H1 (cell line): ENCODE measurements around the gene TRIM24. TPM values are rescaled to one million over a fixed set of nuclear protein-coding genes. Genes with fewer than 3 reads are reported as not detected.

Experiments used
- CTCF ChIA-PET: fragments of 300-600 bp; sonication (Branson Sonifier 250); formaldehyde crosslinking; loops from one replicate; lab custom pipeline; 2021; ENCODE audit not compliant: partially characterized antibody; lab: Charles Lee
- POLR2A ChIA-PET: fragments of 300-600 bp; sonication (Branson Sonifier 250); formaldehyde crosslinking; loops from one replicate; lab custom pipeline; 2021; ENCODE audit warnings: inconsistent platforms; ENCODE audit not compliant: partially characterized antibody; lab: Charles Lee
- DNase-seq, 2 experiments: peaks; one replicate each; pipeline versions ENCODE4 v3.0.0 to v3.0.0-alpha.2; 2010 to 2022; ENCODE audit warnings: low spot score in 2 of 2, low read depth in 1 of 2, mixed read lengths in 1 of 2
- FAIRE-seq: peaks from 2 replicates; lab custom pipeline; 2011; peaks lifted over from hg19 to GRCh38; lab: Jason Lieb, UNC
- H2AFZ ChIP-seq: 2 replicates; pipeline ENCODE4 v1.8.1; 2012; ENCODE audit warnings: low read length, inconsistent platforms
- H2AK5ac ChIP-seq: 2 replicates; pipeline ENCODE4 v1.6.1; 2013; ENCODE audit warnings: low read depth, low read length
- H2BK120ac ChIP-seq: replicated peaks from 2 replicates; pipeline ENCODE3; 2013; ENCODE audit warnings: low read depth, low read length, inconsistent platforms
- H2BK12ac ChIP-seq: 2 replicates; pipeline ENCODE4 v1.6.1; 2013; ENCODE audit warnings: low read depth, low read length
- H2BK15ac ChIP-seq: 2 replicates; pipeline ENCODE4 v1.6.1; 2013; ENCODE audit warnings: low read length
- H2BK20ac ChIP-seq: 2 replicates; pipeline ENCODE4 v1.6.1; 2013; ENCODE audit warnings: low read length
- H2BK5ac ChIP-seq: 2 replicates; pipeline ENCODE4 v1.6.1; 2013; ENCODE audit warnings: low read depth, low read length
- H3K14ac ChIP-seq: 2 replicates; pipeline ENCODE4 v1.6.1; 2013; ENCODE audit warnings: inconsistent platforms; ENCODE audit not compliant: insufficient read length
- H3K18ac ChIP-seq: 2 replicates; pipeline ENCODE4 v1.6.1; 2013; ENCODE audit warnings: low read length; ENCODE audit errors: extremely low read depth
- H3K23ac ChIP-seq: 2 replicates; pipeline ENCODE4 v1.6.1; 2013; ENCODE audit warnings: inconsistent platforms; ENCODE audit not compliant: insufficient read length
- H3K23me2 ChIP-seq: 2 replicates; pipeline ENCODE4 v1.6.1; 2013; ENCODE audit warnings: low read depth, low read length
- H3K27ac ChIP-seq: 2 replicates; pipeline ENCODE4 v1.6.1; 2011; ENCODE audit warnings: low read depth, low read length, inconsistent platforms
- H3K27me3 ChIP-seq, 4 experiments: replicated peaks in 1 of 4; 1 replicate in 1 of 4; 2 replicates in 3 of 4; pipeline versions ENCODE4 v1.6.1 to v1.8.1; 2011 to 2013; ENCODE audit warnings: low read length in 3 of 4, mild to moderate bottlenecking in 3 of 4, inconsistent platforms in 2 of 4, mixed read lengths in 2 of 4, moderate library complexity in 1 of 4; ENCODE audit not compliant: control insufficient read depth in 3 of 4, insufficient read depth in 3 of 4; ENCODE audit errors: extremely low read depth in 1 of 4
- H3K36me3 ChIP-seq, 4 experiments: 2 replicates each; pipeline versions ENCODE4 v1.6.1 to v1.8.1; 2011 to 2013; ENCODE audit warnings: mild to moderate bottlenecking in 4 of 4, low read length in 3 of 4, moderate library complexity in 2 of 4, control low read depth in 1 of 4, inconsistent platforms in 1 of 4; ENCODE audit not compliant: insufficient read depth in 4 of 4, control insufficient read depth in 2 of 4
- H3K4ac ChIP-seq: replicated peaks from 2 replicates; pipeline ENCODE3; 2013; ENCODE audit warnings: low read length, low read depth, mixed read lengths, inconsistent platforms; ENCODE audit not compliant: insufficient read length
- H3K4me1 ChIP-seq, 4 experiments: replicated peaks in 1 of 4; 1 replicate in 1 of 4; 2 replicates in 3 of 4; pipeline versions ENCODE4 v1.6.1 to v1.8.1; 2011 to 2013; ENCODE audit warnings: low read length in 3 of 4, inconsistent platforms in 2 of 4, mixed read lengths in 1 of 4; ENCODE audit not compliant: insufficient read depth in 4 of 4, control insufficient read depth in 3 of 4
- H3K4me2 ChIP-seq, 2 experiments: 2 replicates each; pipeline versions ENCODE4 v1.6.1 to v1.8.1; 2011 to 2013; ENCODE audit warnings: low read depth in 2 of 2, low read length in 2 of 2, control low read depth in 1 of 2, inconsistent platforms in 1 of 2, mild to moderate bottlenecking in 1 of 2; ENCODE audit not compliant: insufficient read depth in 1 of 2
- H3K4me3 ChIP-seq, 4 experiments: fragments of 200-600, 300-600 bp in 1 of 4; sonication (generic), shearing (Covaris generic), sonication (Bioruptor Twin) in 1 of 4; 2 replicates each; pipeline versions ENCODE4 v1.5.1 to v1.8.1; 2011 to 2016; ENCODE audit warnings: low read length in 4 of 4, low read depth in 3 of 4, control low read depth in 2 of 4, inconsistent platforms in 2 of 4, mild to moderate bottlenecking in 2 of 4, mixed read lengths in 1 of 4, moderate library complexity in 1 of 4; ENCODE audit not compliant: insufficient read depth in 2 of 4; ENCODE audit errors: extremely low read depth in 1 of 4
- H3K56ac ChIP-seq: replicated peaks from 2 replicates; pipeline ENCODE3; 2013; ENCODE audit warnings: low read depth, mild to moderate bottlenecking, mixed read lengths, low read length, inconsistent platforms; ENCODE audit not compliant: insufficient read length
- H3K79me1 ChIP-seq: 2 replicates; pipeline ENCODE4 v1.6.1; 2013; ENCODE audit warnings: low read depth, low read length, control low read depth
- H3K79me2 ChIP-seq, 2 experiments: 2 replicates each; pipeline versions ENCODE4 v1.6.1 to v1.8.1; 2012 to 2013; ENCODE audit warnings: low read length in 2 of 2, mild to moderate bottlenecking in 2 of 2, inconsistent platforms in 1 of 2; ENCODE audit not compliant: insufficient read depth in 2 of 2, control insufficient read depth in 1 of 2
- H3K9ac ChIP-seq, 4 experiments: replicated peaks in 1 of 4; 1 replicate in 1 of 4; 2 replicates in 3 of 4; pipeline versions ENCODE4 v1.6.1 to v1.8.1; 2011 to 2013; ENCODE audit warnings: low read depth in 3 of 4, low read length in 3 of 4, control low read depth in 2 of 4, mild to moderate bottlenecking in 2 of 4, moderate library complexity in 2 of 4, inconsistent platforms in 1 of 4; ENCODE audit errors: extremely low read depth in 1 of 4
- H3K9me3 ChIP-seq, 2 experiments: 2 replicates each; pipeline versions ENCODE4 v1.6.1 to v1.8.1; 2012 to 2013; ENCODE audit warnings: mild to moderate bottlenecking in 2 of 2, moderate library complexity in 2 of 2, control low read depth in 1 of 2, inconsistent platforms in 1 of 2, low read depth in 1 of 2, low read length in 1 of 2, mixed read lengths in 1 of 2; ENCODE audit not compliant: insufficient read depth in 2 of 2
- H4K20me1 ChIP-seq, 2 experiments: replicated peaks in 1 of 2; 2 replicates each; pipeline versions ENCODE3 to v1.8.1; 2011 to 2013; ENCODE audit warnings: inconsistent platforms in 2 of 2, low read length in 2 of 2, mild to moderate bottlenecking in 1 of 2; ENCODE audit not compliant: insufficient read depth in 2 of 2, control insufficient read depth in 1 of 2
- H4K5ac ChIP-seq: 2 replicates; pipeline ENCODE4 v1.6.1; 2013; ENCODE audit warnings: low read length, low read depth, mixed read lengths, inconsistent platforms; ENCODE audit not compliant: insufficient read length
- H4K8ac ChIP-seq: 2 replicates; pipeline ENCODE4 v1.8.0; 2013; ENCODE audit warnings: mild to moderate bottlenecking, moderate library complexity, low read length, inconsistent platforms; ENCODE audit not compliant: insufficient read depth; ENCODE audit errors: extremely low read depth
- H4K91ac ChIP-seq: replicated peaks from 2 replicates; pipeline ENCODE3; 2013; ENCODE audit warnings: low read length, mixed read lengths, inconsistent platforms; ENCODE audit not compliant: insufficient read length
- ASH2L ChIP-seq: fragments of 200-600, 300-600 bp; sonication (generic); IDR thresholded peaks from one replicate; pipeline ENCODE4 v1.7.1; 2017; ENCODE audit warnings: low read length
- EGR1 ChIP-seq: IDR thresholded peaks from 2 replicates; pipeline ENCODE4 v1.6.1; 2011; ENCODE audit warnings: low read depth, low read length, borderline replicate concordance
- JUND ChIP-seq: IDR thresholded peaks from 2 replicates; pipeline ENCODE4 v1.6.1; 2011; ENCODE audit warnings: mild to moderate bottlenecking, improper control_type of control experiment, low read length
- KDM5A ChIP-seq: fragments of 200-600 bp; IDR thresholded peaks from 2 replicates; pipeline ENCODE4 v1.7.1; 2012; ENCODE audit warnings: mild to moderate bottlenecking, low read length, inconsistent platforms, mixed read lengths
- NANOG ChIP-seq: IDR thresholded peaks from 2 replicates; pipeline ENCODE4 v1.6.1; 2011; ENCODE audit warnings: low read length, low read depth, mild to moderate bottlenecking, inconsistent platforms; ENCODE audit not compliant: insufficient read depth, poor library complexity, severe bottlenecking
- POU5F1 ChIP-seq: IDR thresholded peaks from 2 replicates; pipeline ENCODE4 v1.6.1; 2011; ENCODE audit warnings: low read depth, mild to moderate bottlenecking, low read length, moderate library complexity
- RAD21 ChIP-seq, 2 experiments: IDR thresholded peaks in 1 of 2; conservative IDR thresholded peaks in 1 of 2; 2 replicates each; pipeline ENCODE4 v1.6.1; 2011; ENCODE audit warnings: low read depth in 2 of 2, low read length in 2 of 2, improper control_type of control experiment in 1 of 2, inconsistent platforms in 1 of 2, mild to moderate bottlenecking in 1 of 2, moderate library complexity in 1 of 2
- RXRA ChIP-seq: IDR thresholded peaks from 2 replicates; pipeline ENCODE4 v1.6.1; 2011; ENCODE audit warnings: low read depth, mild to moderate bottlenecking, low read length, moderate library complexity; ENCODE audit not compliant: insufficient read depth
- SAP30 ChIP-seq: fragments of 300-600 bp; sonication (generic); IDR thresholded peaks from 2 replicates; pipeline ENCODE4 v1.7.1; 2012; ENCODE audit warnings: low read length, moderate library complexity, mild to moderate bottlenecking, inconsistent platforms; ENCODE audit not compliant: insufficient read depth, insufficient replicate concordance
- SP4 ChIP-seq: IDR thresholded peaks from 2 replicates; pipeline ENCODE4 v1.6.1; 2012; ENCODE audit warnings: low read length, inconsistent platforms
- TAF1 ChIP-seq: IDR thresholded peaks from 2 replicates; pipeline ENCODE4 v1.6.1; 2011; ENCODE audit warnings: mild to moderate bottlenecking, low read depth, low read length
- TAF7 ChIP-seq: optimal IDR thresholded peaks from 2 replicates; pipeline ENCODE3; 2011; ENCODE audit warnings: low read depth, mild to moderate bottlenecking, inconsistent platforms, low read length, moderate library complexity, borderline replicate concordance
- TBP ChIP-seq: IDR thresholded peaks from 2 replicates; pipeline ENCODE4 v1.6.1; 2011; ENCODE audit warnings: low read depth, low read length, improper control_type of control experiment
- TCF12 ChIP-seq: IDR thresholded peaks from 2 replicates; pipeline ENCODE4 v1.6.1; 2011; ENCODE audit warnings: low read depth, mild to moderate bottlenecking, low read length
- WGBS, 2 experiments: shearing (Covaris generic) in 1 of 2; methylation state at CpG; one replicate each; pipeline versions ENCODE4 v1.1.6 to v1.1.7; 2013 to 2015; ENCODE audit warnings: low lambda C conversion rate in 2 of 2, mixed read lengths in 2 of 2, inconsistent platforms in 1 of 2, low coverage in 1 of 2, missing lambda C conversion rate in 1 of 2; ENCODE audit not compliant: insufficient replicate concordance in 2 of 2, insufficient coverage in 1 of 2, insufficient read length in 1 of 2; ENCODE audit errors: extremely low coverage in 1 of 2, missing lambda C conversion rate in 1 of 2; 5-methylcytosine and 5-hydroxymethylcytosine counted together
- polyA plus RNA-seq, 7 experiments: library from polyadenylated mRNA; depleted of rRNA in 3 of 7; stranded (reverse) in 5 of 7; unstranded in 2 of 7; fragments of >200 nt in 5 of 7; fragments of 200-250 nt in 2 of 7; gene quantifications; 1 replicate in 5 of 7; 2 replicates in 1 of 7; 4 replicates in 1 of 7; pipeline versions ENCODE4 v1.2.1 to v1.2.3, GENCODE V29; 2011 to 2013; ENCODE audit warnings: missing spikeins in 2 of 7, mixed read lengths in 2 of 7
- total RNA-seq: library from RNA; stranded (reverse); fragmentation: NEBNext Ultra II Directional; extraction: Animal tissue kit (Norgen Biotek cat#: 25700); gene quantifications from 2 replicates; pipeline ENCODE4 v1.2.1, GENCODE V29; 2021
- TF ChIP-seq, protein P1 (sequence below): IDR thresholded peaks from 2 replicates; pipeline ENCODE4 v1.6.1; 2012; ENCODE audit warnings: inconsistent platforms

TRIM24 gene
- total and polyA plus RNA-seq, 2 of the 8 experiments (the other 6 are each of a cell fraction or from before 2014, with no cell fraction given) = 67.6 to 149 TPM

DNA sequence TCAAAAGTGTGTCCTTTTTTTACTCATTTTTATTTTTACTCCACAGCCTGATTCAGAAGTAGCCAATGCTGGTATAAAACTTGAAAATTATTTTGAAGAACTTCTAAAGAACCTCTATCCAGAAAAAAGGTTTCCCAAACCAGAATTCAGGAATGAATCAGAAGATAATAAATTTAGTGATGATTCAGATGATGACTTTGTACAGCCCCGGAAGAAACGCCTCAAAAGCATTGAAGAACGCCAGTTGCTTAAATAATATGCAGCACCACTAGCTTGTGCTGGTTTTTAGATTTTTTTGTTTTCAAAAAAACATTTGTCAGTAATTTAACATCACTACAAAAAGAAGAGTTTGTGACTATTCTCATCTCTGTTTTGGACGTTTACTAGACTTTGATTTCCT, 124.6 kb downstream of the TRIM24 start:
- no peak overlapping the region for H3K56ac ChIP-seq
- H3K18ac ChIP-seq = no peak overlapping the region
- H4K91ac ChIP-seq = no peak overlapping the region
- no peak overlapping the region for H2BK15ac ChIP-seq
- H3K79me2 ChIP-seq = 0 out of 4 replicates have a peak, but pooled peaks cover 0 to 3% of the 10 kb centered on the region in 2 experiments
- no peak overlapping the region for H2AFZ ChIP-seq
- H3K4me1 ChIP-seq = no peaks in the 10 kb centered on the region
- H3K14ac ChIP-seq = no peak overlapping the region
- DNase-seq = no peak
- no peak overlapping the region for H4K5ac ChIP-seq
- no peak overlapping the region for H4K8ac ChIP-seq
- H3K4me2 ChIP-seq = no peak overlapping the region
- no peak overlapping the region for H2BK120ac ChIP-seq
- H3K36me3 ChIP-seq = peaks cover 10 to 76% (median 52%) of the 10 kb centered on the region in 4 experiments
- no peaks in the 10 kb centered on the region for H3K23me2 ChIP-seq
- no peak overlapping the region for H3K4me3 ChIP-seq
- H3K27me3 ChIP-seq = no peaks in the 10 kb centered on the region
- no peak overlapping the region for H2BK5ac ChIP-seq
- H3K79me1 ChIP-seq = no peaks in the 10 kb centered on the region
- H2AK5ac ChIP-seq = no peak overlapping the region
- CTCF ChIA-PET = interaction anchor here (1.1 kb wide), 1 partner anchor 154 kb away, joined by 3 read pairs; no protein-coding TSS in a partner anchor
- WGBS, 2 experiments = 94% methylated on average over 4 of the region's 4 CpGs; no CpG with 5 or more reads in 1 of the 2 experiments
- no peak overlapping the region for H3K23ac ChIP-seq
- no peak for FAIRE-seq
- no peak overlapping the region for H3K9ac ChIP-seq
- no peaks in the 10 kb centered on the region for H4K20me1 ChIP-seq
- POLR2A ChIA-PET = no interaction called here
- no peak overlapping the region for H3K4ac ChIP-seq
- H2BK20ac ChIP-seq = no peak overlapping the region
- H3K27ac ChIP-seq = no peak overlapping the region
- H2BK12ac ChIP-seq = no peak overlapping the region
- no peaks in the 10 kb centered on the region for H3K9me3 ChIP-seq
- no peak for TF ChIP-seq RAD21 (IDR thresholded peaks at IDR 0.05 in 1 of 2, conservative IDR thresholded peaks at IDR 0.05 in 1 of 2; ENCODE audit: low read depth in 2 of 2, low read length in 2 of 2)
- no peak for TF ChIP-seq ASH2L
- TF ChIP-seq RXRA = no peak
- no peak for TF ChIP-seq KDM5A
- no peak for TF ChIP-seq TAF7
- TF ChIP-seq JUND = no peak
- TF ChIP-seq NANOG = no peak
- no peak for TF ChIP-seq SP4
- TF ChIP-seq, protein P1, sequence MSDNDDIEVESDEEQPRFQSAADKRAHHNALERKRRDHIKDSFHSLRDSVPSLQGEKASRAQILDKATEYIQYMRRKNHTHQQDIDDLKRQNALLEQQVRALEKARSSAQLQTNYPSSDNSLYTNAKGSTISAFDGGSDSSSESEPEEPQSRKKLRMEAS = no peak
- TF ChIP-seq EGR1 = no peak
- no peak for TF ChIP-seq TAF1
- no peak for TF ChIP-seq SAP30
- TF ChIP-seq TBP = no peak
- no peak for TF ChIP-seq TCF12
- no peak for TF ChIP-seq POU5F1
